ENCODE measurements around the gene MLX. TPM values are rescaled to one million over a fixed set of nuclear protein-coding genes. Genes with fewer than 3 reads are reported as not detected.

The MLX gene
- total and polyA plus RNA-seq, 2 of the 8 experiments (the other 6 are each of a cell fraction or from before 2014, with no cell fraction given), result 27.0 to 27.5 TPM

DNA sequence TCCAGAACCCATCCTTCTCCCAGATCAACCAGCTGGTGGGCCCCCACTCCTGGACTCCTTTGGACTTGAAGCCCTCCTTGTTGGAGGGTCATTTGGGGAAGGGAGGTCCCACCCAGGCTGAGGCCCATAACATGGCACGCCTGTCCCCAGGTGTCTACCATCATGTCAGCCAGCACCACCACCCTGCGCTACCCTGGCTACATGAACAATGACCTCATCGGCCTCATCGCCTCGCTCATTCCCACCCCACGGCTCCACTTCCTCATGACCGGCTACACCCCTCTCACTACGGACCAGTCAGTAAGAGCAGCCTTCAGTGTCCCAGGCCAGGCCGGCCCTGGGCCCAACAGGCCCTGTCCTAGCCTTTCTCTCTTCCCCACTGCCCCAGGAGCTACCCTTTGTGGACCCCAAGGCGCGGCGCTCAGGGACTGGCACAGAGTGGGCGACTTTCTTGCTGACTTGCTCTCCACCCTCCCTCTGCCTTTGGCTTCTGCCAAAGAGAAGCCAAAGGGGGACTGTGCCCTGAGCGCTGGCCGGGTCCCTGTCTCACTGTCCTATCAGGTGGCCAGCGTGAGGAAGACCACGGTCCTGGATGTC, 46.9 kb downstream of the MLX start (continued):
- TF ChIP-seq NANOG (IDR thresholded peaks at IDR 0.05; ENCODE audit: insufficient read depth, low read depth, low read length, poor library complexity, severe bottlenecking), result no peak
- TF ChIP-seq SP1 (IDR thresholded peaks at IDR 0.05; ENCODE audit: low read depth, low read length), result no peak
